ENCODE results near the gene CHCHD6.

CHCHD6 gene

GRCh38 chr3:126845920-126846715 is 142.1 kb downstream of the CHCHD6 start:
- no peak overlapping the region for H3K9ac ChIP-seq (ENCODE audit: low read depth, low read length)
- H3K9me3 ChIP-seq (ENCODE audit: control insufficient read depth, insufficient read depth, low read length), result no peaks in the 10 kb centered on the region
- H3K4me1 ChIP-seq (ENCODE audit: insufficient read depth, low read length), result peaks cover 26% of the 10 kb centered on the region
- no peaks in the 10 kb centered on the region for H3K36me3 ChIP-seq (ENCODE audit: insufficient read depth, low read length)

- peaks cover 36% of the 10 kb centered on the region for H3K4me1 ChIP-seq (ENCODE audit: insufficient read depth, low read length)
- no peak overlapping the region for H3K9ac ChIP-seq (ENCODE audit: low read depth, low read length)
- no peaks in the 10 kb centered on the region for H3K36me3 ChIP-seq (ENCODE audit: insufficient read depth, low read length)
- no peaks in the 10 kb centered on the region for H3K9me3 ChIP-seq (ENCODE audit: control insufficient read depth, insufficient read depth, low read length)
Measured at GRCh38 chr3:126847061-126847460, 143.0 kb downstream of the CHCHD6 start.

- Histone ChIP-seq H3K4me1 (ENCODE audit: insufficient read depth, low read length) (peaks cover 44% of the 10 kb centered on the region), H3K9ac (ENCODE audit: low read depth, low read length) (no peak overlapping the region)
Measured at GRCh38 chr3:126848991-126849390, 145.0 kb downstream of the CHCHD6 start.

GRCh38 chr3:126849768-126850167 is 145.7 kb downstream of the CHCHD6 start:
- Histone ChIP-seq H3K36me3 (ENCODE audit: insufficient read depth, low read length) (no peaks in the 10 kb centered on the region), H3K9ac (ENCODE audit: low read depth, low read length) (no peak overlapping the region), H3K4me1 (ENCODE audit: insufficient read depth, low read length) (peaks cover 44% of the 10 kb centered on the region), H3K9me3 (ENCODE audit: control insufficient read depth, insufficient read depth, low read length) (no peaks in the 10 kb centered on the region)

More at GRCh38 chr3:126848991-126849390, 145.0 kb downstream of the CHCHD6 start:
- Histone ChIP-seq H3K36me3 (ENCODE audit: insufficient read depth, low read length) (no peaks in the 10 kb centered on the region), H3K9me3 (ENCODE audit: control insufficient read depth, insufficient read depth, low read length) (no peaks in the 10 kb centered on the region)

GRCh38 chr3:126850370-126851085 is 146.5 kb downstream of the CHCHD6 start:
- peaks cover 44% of the 10 kb centered on the region for H3K4me1 ChIP-seq (ENCODE audit: insufficient read depth, low read length)
- H3K9ac ChIP-seq (ENCODE audit: low read depth, low read length), result no peak overlapping the region
- H3K9me3 ChIP-seq (ENCODE audit: control insufficient read depth, insufficient read depth, low read length), result no peaks in the 10 kb centered on the region
- H3K36me3 ChIP-seq (ENCODE audit: insufficient read depth, low read length), result no peaks in the 10 kb centered on the region

GRCh38 chr3:126851382-126851781 is 147.3 kb downstream of the CHCHD6 start:
- Histone ChIP-seq H3K9ac (ENCODE audit: low read depth, low read length) (no peak overlapping the region), H3K4me1 (ENCODE audit: insufficient read depth, low read length) (peaks cover 36% of the 10 kb centered on the region), H3K36me3 (ENCODE audit: insufficient read depth, low read length) (no peaks in the 10 kb centered on the region), H3K9me3 (ENCODE audit: control insufficient read depth, insufficient read depth, low read length) (no peaks in the 10 kb centered on the region)

- Histone ChIP-seq H3K9me3 (ENCODE audit: control insufficient read depth, insufficient read depth, low read length) (no peaks in the 10 kb centered on the region), H3K4me1 (ENCODE audit: insufficient read depth, low read length) (peaks cover 36% of the 10 kb centered on the region), H3K9ac (ENCODE audit: low read depth, low read length) (no peak overlapping the region), H3K36me3 (ENCODE audit: insufficient read depth, low read length) (no peaks in the 10 kb centered on the region)
Measured at GRCh38 chr3:126851934-126852333, 147.9 kb downstream of the CHCHD6 start.

GRCh38 chr3:126852511-126852910 is 148.5 kb downstream of the CHCHD6 start:
- H3K9me3 ChIP-seq (ENCODE audit: control insufficient read depth, insufficient read depth, low read length), result no peaks in the 10 kb centered on the region
- H3K4me1 ChIP-seq (ENCODE audit: insufficient read depth, low read length), result peaks cover 36% of the 10 kb centered on the region
- H3K9ac ChIP-seq (ENCODE audit: low read depth, low read length), result no peak overlapping the region
- no peaks in the 10 kb centered on the region for H3K36me3 ChIP-seq (ENCODE audit: insufficient read depth, low read length)

- Histone ChIP-seq H3K9me3 (ENCODE audit: control insufficient read depth, insufficient read depth, low read length) (no peaks in the 10 kb centered on the region), H3K9ac (ENCODE audit: low read depth, low read length) (no peak overlapping the region), H3K36me3 (ENCODE audit: insufficient read depth, low read length) (no peaks in the 10 kb centered on the region), H3K4me1 (ENCODE audit: insufficient read depth, low read length) (peaks cover 41% of the 10 kb centered on the region)
Measured at GRCh38 chr3:126854666-126855065, 150.6 kb downstream of the CHCHD6 start.

- no peak overlapping the region for H3K9ac ChIP-seq (ENCODE audit: low read depth, low read length)
- H3K4me1 ChIP-seq (ENCODE audit: insufficient read depth, low read length), result peaks cover 34% of the 10 kb centered on the region
- no peaks in the 10 kb centered on the region for H3K9me3 ChIP-seq (ENCODE audit: control insufficient read depth, insufficient read depth, low read length)
- no peaks in the 10 kb centered on the region for H3K36me3 ChIP-seq (ENCODE audit: insufficient read depth, low read length)
Measured at GRCh38 chr3:126855374-126855773, 151.3 kb downstream of the CHCHD6 start.

- Histone ChIP-seq H3K9ac (ENCODE audit: low read depth, low read length) (no peak overlapping the region), H3K36me3 (ENCODE audit: insufficient read depth, low read length) (no peaks in the 10 kb centered on the region), H3K4me1 (ENCODE audit: insufficient read depth, low read length) (peaks cover 10% of the 10 kb centered on the region; the same call in 1 of the 2 replicates), H3K9me3 (ENCODE audit: control insufficient read depth, insufficient read depth, low read length) (no peaks in the 10 kb centered on the region)
Measured at GRCh38 chr3:126857928-126858327, 153.9 kb downstream of the CHCHD6 start.

GRCh38 chr3:126858401-126858800 is 154.4 kb downstream of the CHCHD6 start:
- Histone ChIP-seq H3K9ac (ENCODE audit: low read depth, low read length) (no peak overlapping the region), H3K9me3 (ENCODE audit: control insufficient read depth, insufficient read depth, low read length) (no peaks in the 10 kb centered on the region), H3K36me3 (ENCODE audit: insufficient read depth, low read length) (no peaks in the 10 kb centered on the region), H3K4me1 (ENCODE audit: insufficient read depth, low read length) (peaks cover 10% of the 10 kb centered on the region; the same call in 1 of the 2 replicates)

GRCh38 chr3:126858887-126859286 is 154.8 kb downstream of the CHCHD6 start:
- Histone ChIP-seq H3K9me3 (ENCODE audit: control insufficient read depth, insufficient read depth, low read length) (no peaks in the 10 kb centered on the region), H3K36me3 (ENCODE audit: insufficient read depth, low read length) (no peaks in the 10 kb centered on the region), H3K9ac (ENCODE audit: low read depth, low read length) (no peak overlapping the region), H3K4me1 (ENCODE audit: insufficient read depth, low read length) (peaks cover 10% of the 10 kb centered on the region; the same call in 1 of the 2 replicates)

- H3K36me3 ChIP-seq (ENCODE audit: insufficient read depth, low read length), result no peaks in the 10 kb centered on the region
- H3K4me1 ChIP-seq (ENCODE audit: insufficient read depth, low read length), result peaks cover 10% of the 10 kb centered on the region; the same call in 1 of the 2 replicates
- no peaks in the 10 kb centered on the region for H3K9me3 ChIP-seq (ENCODE audit: control insufficient read depth, insufficient read depth, low read length)
- no peak overlapping the region for H3K9ac ChIP-seq (ENCODE audit: low read depth, low read length)
Measured at GRCh38 chr3:126859415-126860246, 155.6 kb downstream of the CHCHD6 start.
